ENCODE data around the gene ZNF33B. TPM values are rescaled to one million over a fixed set of nuclear protein-coding genes. Genes with fewer than 3 reads are reported as not detected.
"Not testable (repeated sequence)": the region's sequence is repeated elsewhere in the genome, so short reads cannot be mapped to it uniquely, and the experiment has no call there.

The ZNF33B gene
- total RNA-seq = 15.5 TPM

GRCh38 chr10:42638055-42638820 is at the start of gene ZNF33B:
TSS of gene ZNF33B (minus strand) at chr10:42638570. CDS start at chr10:42636928, 1,642 bp downstream.
- TF ChIP-seq POLR2A (IDR thresholded peaks at IDR 0.05) (peak in 1 of 2 donors; percentile 52), CTCF (IDR thresholded peaks at IDR 0.05) (no peak), POLR2AphosphoS5 (IDR thresholded peaks at IDR 0.05; ENCODE audit: insufficient read depth in 1 of 2, low read depth in 1 of 2) (peak; percentile 90 to 93)
- H3K27ac ChIP-seq = peak within 1 kb of the TSS; percentile 90
- H3K4me3 ChIP-seq = peak within 1 kb of the TSS; percentile 70 to 71
- H3K36me3 ChIP-seq = no peaks in the 10 kb centered on the region
- H3K27me3 ChIP-seq = no peaks in the 10 kb centered on the region
- H3K4me1 ChIP-seq = peaks cover 14% of the 10 kb centered on the region
- H3K9me3 ChIP-seq = no peaks in the 10 kb centered on the region
- intact Hi-C loops (cut with DNase I) = no loop called here
- peak; percentile 91 to 99 for DNase-seq (ENCODE audit: extremely low spot score in 2 of 2)

- Histone ChIP-seq H3K4me1 (no peaks in the 10 kb centered on the region), H3K4me3 (no peak overlapping the region), H3K9me3 (no peaks in the 10 kb centered on the region), H3K27ac (no peak overlapping the region), H3K36me3 (no peaks in the 10 kb centered on the region), H3K27me3 (no peaks in the 10 kb centered on the region)
- intact Hi-C loops (cut with DNase I) = no loop called here
- TF ChIP-seq CTCF (IDR thresholded peaks at IDR 0.05) (no peak), POLR2AphosphoS5 (IDR thresholded peaks at IDR 0.05; ENCODE audit: insufficient read depth in 1 of 2, low read depth in 1 of 2) (no peak), POLR2A (IDR thresholded peaks at IDR 0.05) (no peak)
- no peak for DNase-seq (ENCODE audit: extremely low spot score in 2 of 2)
These were observed 46.1 kb upstream of the ZNF33B start for GRCh38 chr10:42684517-42684916.

- no peaks in the 10 kb centered on the region for H3K27me3 ChIP-seq
- TF ChIP-seq POLR2A (IDR thresholded peaks at IDR 0.05) (no peak), POLR2AphosphoS5 (IDR thresholded peaks at IDR 0.05; ENCODE audit: insufficient read depth in 1 of 2, low read depth in 1 of 2) (no peak), CTCF (IDR thresholded peaks at IDR 0.05) (no peak)
- H3K4me1 ChIP-seq = no peaks in the 10 kb centered on the region
- no peaks in the 10 kb centered on the region for H3K36me3 ChIP-seq
- no peak for DNase-seq (ENCODE audit: extremely low spot score in 2 of 2)
- intact Hi-C loops (cut with DNase I) = no loop called here
- no peaks in the 10 kb centered on the region for H3K9me3 ChIP-seq
- H3K27ac ChIP-seq = no peak overlapping the region
- H3K4me3 ChIP-seq = no peak overlapping the region
These were observed 41.9 kb upstream of the ZNF33B start for GRCh38 chr10:42680267-42680666.

- H3K9me3 ChIP-seq; H3K36me3 ChIP-seq; intact Hi-C loops (cut with DNase I); H3K27ac ChIP-seq; H3K4me3 ChIP-seq; H3K27me3 ChIP-seq; H3K4me1 ChIP-seq: not testable (repeated sequence)
- DNase-seq (ENCODE audit: extremely low spot score in 2 of 2) = peak in 1 of 2 donors; percentile 64
These were observed 27.0 kb upstream of the ZNF33B start for GRCh38 chr10:42665181-42665979.

GRCh38 chr10:42654419-42654818 is 16.0 kb upstream of the ZNF33B start:
- no peak for DNase-seq (ENCODE audit: extremely low spot score in 2 of 2)
- no peaks in the 10 kb centered on the region for H3K36me3 ChIP-seq
- no peaks in the 10 kb centered on the region for H3K9me3 ChIP-seq
- H3K4me1 ChIP-seq = no peaks in the 10 kb centered on the region
- no peak overlapping the region for H3K4me3 ChIP-seq
- no peak overlapping the region for H3K27ac ChIP-seq
- no peaks in the 10 kb centered on the region for H3K27me3 ChIP-seq
- intact Hi-C loops (cut with DNase I) = no loop called here
- TF ChIP-seq POLR2AphosphoS5 (IDR thresholded peaks at IDR 0.05; ENCODE audit: insufficient read depth in 1 of 2, low read depth in 1 of 2) = no peak
- no peak for TF ChIP-seq POLR2A (IDR thresholded peaks at IDR 0.05)
- no peak for TF ChIP-seq CTCF (IDR thresholded peaks at IDR 0.05)
